AG04450 (cell line): ENCODE results near the gene LCN12. TPM values are rescaled to one million over a fixed set of nuclear protein-coding genes. Genes with fewer than 3 reads are reported as not detected.

ENCODE experiments used
- CTCF ChIA-PET: fragments of 300-600, 350-600 bp; formaldehyde crosslinking; extraction: SDS; loops from one replicate; lab custom pipeline; 2022; ENCODE audit warnings: antibody characterized with exemption, inconsistent platforms; lab: Charles Lee
- POLR2A ChIA-PET: fragments of 350-600 bp; formaldehyde crosslinking; extraction: SDS; loops from one replicate; lab custom pipeline; 2021; ENCODE audit warnings: antibody characterized with exemption, inconsistent platforms; lab: Yijun Ruan, JAX
- DNase-seq: peaks from one replicate; pipeline ENCODE4 v3.0.0-alpha.2; 2011; ENCODE audit warnings: low read depth, low spot score
- H3K27ac ChIP-seq: one replicate; pipeline ENCODE4 v1.5.1; 2012; ENCODE audit warnings: low read depth, low read length, control low read depth
- H3K27me3 ChIP-seq: one replicate; pipeline ENCODE4 v1.6.0; 2012; ENCODE audit warnings: low read length; ENCODE audit not compliant: control insufficient read depth, insufficient read depth
- H3K4me3 ChIP-seq: 2 replicates; pipeline ENCODE4 v1.5.1; 2011; ENCODE audit warnings: mild to moderate bottlenecking, low read depth, low read length, control low read depth
- H3K9me3 ChIP-seq: 2 replicates; pipeline ENCODE4 v1.5.1; 2012; ENCODE audit warnings: low read length; ENCODE audit not compliant: control insufficient read depth, insufficient read depth
- CTCF ChIP-seq: IDR thresholded peaks from 2 replicates; pipeline ENCODE4 v1.5.1; 2011; ENCODE audit warnings: low read depth, low read length, control low read depth, inconsistent platforms
- polyA plus RNA-seq: library from polyadenylated mRNA; depleted of rRNA; stranded (reverse); fragments of >200 nt; gene quantifications from 2 replicates; pipeline ENCODE4 v1.2.3, GENCODE V29; 2011

LCN12 gene
- polyA plus RNA-seq, 1 experiment, result not detected

- POLR2A ChIA-PET, result no interaction called here
Measured at GRCh38 chr9:136910197-136910900, 41.7 kb upstream of the LCN12 start.

GRCh38 chr9:136910901-136911245 lies 41.2 kb upstream of the LCN12 start:
- TF ChIP-seq CTCF, result no peak
- H3K9me3 ChIP-seq, result no peaks in the 10 kb centered on the region; the same call in 1 of the 2 replicates
- H3K27me3 ChIP-seq, result no peaks in the 10 kb centered on the region
- ChIA-PET CTCF (interaction anchor here (1.0 kb wide), 1 partner anchor 125 kb away, joined by 3 read pairs; no protein-coding TSS in a partner anchor), POLR2A (no interaction called here)
- no peak for DNase-seq
- no peak overlapping the region for H3K27ac ChIP-seq
- H3K4me3 ChIP-seq, result no peak overlapping the region

More at GRCh38 chr9:136910197-136910900, 41.7 kb upstream of the LCN12 start:
- Histone ChIP-seq H3K4me3 (no peak overlapping the region), H3K27ac (no peak overlapping the region), H3K27me3 (no peaks in the 10 kb centered on the region), H3K9me3 (no peaks in the 10 kb centered on the region; the same call in 1 of the 2 replicates)
- DNase-seq, result no peak
- TF ChIP-seq CTCF, result no peak
- CTCF ChIA-PET, result interaction anchor here (1.0 kb wide), 1 partner anchor 125 kb away, joined by 3 read pairs; no protein-coding TSS in a partner anchor

- H3K9me3 ChIP-seq, result no peaks in the 10 kb centered on the region; the same call in 1 of the 2 replicates
- H3K4me3 ChIP-seq, result no peak overlapping the region
- TF ChIP-seq CTCF, result no peak
- no peaks in the 10 kb centered on the region for H3K27me3 ChIP-seq
- CTCF ChIA-PET, result no interaction called here
- no peak for DNase-seq
- POLR2A ChIA-PET, result no interaction called here
- no peak overlapping the region for H3K27ac ChIP-seq
Measured at GRCh38 chr9:136913701-136914438, 38.2 kb upstream of the LCN12 start.

- DNase-seq, result no peak
- CTCF ChIA-PET, result no interaction called here
- POLR2A ChIA-PET, result no interaction called here
Measured at GRCh38 chr9:136915632-136916329, 36.3 kb upstream of the LCN12 start.

More at GRCh38 chr9:136915632-136916329, 36.3 kb upstream of the LCN12 start:
- TF ChIP-seq CTCF, result no peak
- Histone ChIP-seq H3K4me3 (no peak overlapping the region), H3K9me3 (no peaks in the 10 kb centered on the region; the same call in 1 of the 2 replicates), H3K27ac (no peak overlapping the region), H3K27me3 (no peaks in the 10 kb centered on the region)
